Esophagus muscularis mucosa (tissue), 3 donors: ENCODE measurements around the gene TTC9.

Experiments used
- CTCF ChIP-seq, 3 experiments: fragments of 200-600 bp in 2 of 3; fragments of 450-650 bp in 1 of 3; sonication (generic) in 2 of 3; IDR thresholded peaks; one replicate each; pipeline ENCODE4 v1.5.1; 2017 to 2019; ENCODE audit warnings: antibody characterized with exemption in 3 of 3, mild to moderate bottlenecking in 2 of 3, moderate library complexity in 1 of 3
- POLR2AphosphoS5 ChIP-seq, 2 donors: sonication (generic); formaldehyde crosslinking; IDR thresholded peaks; one replicate each; pipeline ENCODE4 v1.6.1; 2017; ENCODE audit warnings: antibody characterized with exemption in 2 of 2

- no peak for TF ChIP-seq CTCF (IDR thresholded peaks at IDR 0.05)
- TF ChIP-seq POLR2AphosphoS5 (IDR thresholded peaks at IDR 0.05), result no peak
Measured at GRCh38 chr14:70624972-70625371, 16.7 kb upstream of the TTC9 start.
